ENCODE results near the gene ELAVL1. TPM values are rescaled to one million over a fixed set of nuclear protein-coding genes. Genes with fewer than 3 reads are reported as not detected.

ELAVL1 gene
- polyA plus RNA-seq, 1 of the 3 experiments (the other 2 are of a cell fraction): 49.6 TPM

DNA sequence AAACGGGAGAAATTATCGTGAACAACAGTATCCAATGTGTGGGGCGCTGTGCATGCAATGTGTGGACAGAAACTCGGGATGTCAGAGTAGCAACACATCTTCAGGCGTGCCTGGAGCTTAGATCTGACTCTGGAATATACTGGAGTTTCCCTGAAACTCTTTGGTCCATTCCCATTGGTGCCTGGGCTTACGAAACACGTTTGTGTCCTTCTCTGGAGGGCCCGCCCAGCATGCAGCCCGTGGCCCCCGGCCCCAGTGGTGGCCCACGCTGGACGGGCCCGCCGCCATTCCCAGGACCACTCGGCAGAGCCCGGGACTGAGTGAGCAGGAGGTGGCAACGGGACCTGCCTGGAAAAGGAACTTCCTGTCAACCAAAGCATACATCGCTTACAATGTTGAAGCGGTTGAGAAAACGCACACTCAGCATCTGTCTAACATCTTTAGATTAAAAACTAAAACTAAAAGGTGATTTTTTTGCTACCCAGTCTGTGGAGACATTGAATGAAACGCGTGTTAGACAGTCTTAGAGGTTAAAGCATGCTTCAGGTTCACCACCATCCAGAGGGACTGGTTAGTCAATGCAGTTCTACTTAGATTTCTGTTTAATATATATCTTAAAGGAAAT is 42.7 kb downstream of the ELAVL1 start:
- CTCF ChIA-PET: interaction anchor here (1.1 kb wide), 1 partner anchor 8 kb away, joined by 5 read pairs; no protein-coding TSS in a partner anchor
- POLR2A ChIA-PET: no interaction called here

More for the DNA sequence above, 42.7 kb downstream of the ELAVL1 start:
- no peak for DNase-seq
- H3K4me2 ChIP-seq: no peak overlapping the region
- H3F3A ChIP-seq (replicated peaks; ENCODE audit: insufficient read depth): peaks cover 5% of the 10 kb centered on the region
- TF ChIP-seq GATA2 (CRISPR knock-in tag; IDR thresholded peaks at IDR 0.05) (no peak), EZH2phosphoT487 (IDR thresholded peaks at IDR 0.05; ENCODE audit: borderline replicate concordance, low read depth) (no peak), FOSL2 (IDR thresholded peaks at IDR 0.05; ENCODE audit: borderline replicate concordance, low read depth) (no peak), NRF1 (IDR thresholded peaks at IDR 0.05; ENCODE audit: low read depth, low read length) (no peak), USF1 (IDR thresholded peaks at IDR 0.05; ENCODE audit: borderline replicate concordance, low read depth) (no peak), MAX (IDR thresholded peaks at IDR 0.05; ENCODE audit: low read depth) (no peak), YY1 (IDR thresholded peaks at IDR 0.05; ENCODE audit: low read depth) (no peak), TAF1 (IDR thresholded peaks at IDR 0.05; ENCODE audit: borderline replicate concordance, low read depth, low read length) (no peak), RCOR1 (IDR thresholded peaks at IDR 0.05; ENCODE audit: low read length) (no peak), NFIC (IDR thresholded peaks at IDR 0.05; ENCODE audit: borderline replicate concordance) (no peak), MEF2A (IDR thresholded peaks at IDR 0.05; ENCODE audit: borderline replicate concordance, low read depth) (no peak), SMC3 (IDR thresholded peaks at IDR 0.05; ENCODE audit: low read depth, low read length) (no peak), GABPA (IDR thresholded peaks at IDR 0.05; ENCODE audit: low read depth) (no peak), FOXJ3 (CRISPR knock-in tag; IDR thresholded peaks at IDR 0.05) (no peak), RAD21 (IDR thresholded peaks at IDR 0.05; ENCODE audit: low read length) (no peak), ZBTB33 (IDR thresholded peaks at IDR 0.05; ENCODE audit: borderline replicate concordance, low read depth) (no peak)
- TF ChIP-seq, protein P1, sequence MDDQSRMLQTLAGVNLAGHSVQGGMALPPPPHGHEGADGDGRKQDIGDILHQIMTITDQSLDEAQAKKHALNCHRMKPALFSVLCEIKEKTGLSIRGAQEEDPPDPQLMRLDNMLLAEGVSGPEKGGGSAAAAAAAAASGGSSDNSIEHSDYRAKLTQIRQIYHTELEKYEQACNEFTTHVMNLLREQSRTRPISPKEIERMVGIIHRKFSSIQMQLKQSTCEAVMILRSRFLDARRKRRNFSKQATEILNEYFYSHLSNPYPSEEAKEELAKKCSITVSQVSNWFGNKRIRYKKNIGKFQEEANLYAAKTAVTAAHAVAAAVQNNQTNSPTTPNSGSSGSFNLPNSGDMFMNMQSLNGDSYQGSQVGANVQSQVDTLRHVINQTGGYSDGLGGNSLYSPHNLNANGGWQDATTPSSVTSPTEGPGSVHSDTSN (IDR thresholded peaks at IDR 0.05): no peak
- TF ChIP-seq, protein P2, sequence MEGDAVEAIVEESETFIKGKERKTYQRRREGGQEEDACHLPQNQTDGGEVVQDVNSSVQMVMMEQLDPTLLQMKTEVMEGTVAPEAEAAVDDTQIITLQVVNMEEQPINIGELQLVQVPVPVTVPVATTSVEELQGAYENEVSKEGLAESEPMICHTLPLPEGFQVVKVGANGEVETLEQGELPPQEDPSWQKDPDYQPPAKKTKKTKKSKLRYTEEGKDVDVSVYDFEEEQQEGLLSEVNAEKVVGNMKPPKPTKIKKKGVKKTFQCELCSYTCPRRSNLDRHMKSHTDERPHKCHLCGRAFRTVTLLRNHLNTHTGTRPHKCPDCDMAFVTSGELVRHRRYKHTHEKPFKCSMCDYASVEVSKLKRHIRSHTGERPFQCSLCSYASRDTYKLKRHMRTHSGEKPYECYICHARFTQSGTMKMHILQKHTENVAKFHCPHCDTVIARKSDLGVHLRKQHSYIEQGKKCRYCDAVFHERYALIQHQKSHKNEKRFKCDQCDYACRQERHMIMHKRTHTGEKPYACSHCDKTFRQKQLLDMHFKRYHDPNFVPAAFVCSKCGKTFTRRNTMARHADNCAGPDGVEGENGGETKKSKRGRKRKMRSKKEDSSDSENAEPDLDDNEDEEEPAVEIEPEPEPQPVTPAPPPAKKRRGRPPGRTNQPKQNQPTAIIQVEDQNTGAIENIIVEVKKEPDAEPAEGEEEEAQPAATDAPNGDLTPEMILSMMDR (IDR thresholded peaks at IDR 0.05): no peak
- TF ChIP-seq, protein P3, sequence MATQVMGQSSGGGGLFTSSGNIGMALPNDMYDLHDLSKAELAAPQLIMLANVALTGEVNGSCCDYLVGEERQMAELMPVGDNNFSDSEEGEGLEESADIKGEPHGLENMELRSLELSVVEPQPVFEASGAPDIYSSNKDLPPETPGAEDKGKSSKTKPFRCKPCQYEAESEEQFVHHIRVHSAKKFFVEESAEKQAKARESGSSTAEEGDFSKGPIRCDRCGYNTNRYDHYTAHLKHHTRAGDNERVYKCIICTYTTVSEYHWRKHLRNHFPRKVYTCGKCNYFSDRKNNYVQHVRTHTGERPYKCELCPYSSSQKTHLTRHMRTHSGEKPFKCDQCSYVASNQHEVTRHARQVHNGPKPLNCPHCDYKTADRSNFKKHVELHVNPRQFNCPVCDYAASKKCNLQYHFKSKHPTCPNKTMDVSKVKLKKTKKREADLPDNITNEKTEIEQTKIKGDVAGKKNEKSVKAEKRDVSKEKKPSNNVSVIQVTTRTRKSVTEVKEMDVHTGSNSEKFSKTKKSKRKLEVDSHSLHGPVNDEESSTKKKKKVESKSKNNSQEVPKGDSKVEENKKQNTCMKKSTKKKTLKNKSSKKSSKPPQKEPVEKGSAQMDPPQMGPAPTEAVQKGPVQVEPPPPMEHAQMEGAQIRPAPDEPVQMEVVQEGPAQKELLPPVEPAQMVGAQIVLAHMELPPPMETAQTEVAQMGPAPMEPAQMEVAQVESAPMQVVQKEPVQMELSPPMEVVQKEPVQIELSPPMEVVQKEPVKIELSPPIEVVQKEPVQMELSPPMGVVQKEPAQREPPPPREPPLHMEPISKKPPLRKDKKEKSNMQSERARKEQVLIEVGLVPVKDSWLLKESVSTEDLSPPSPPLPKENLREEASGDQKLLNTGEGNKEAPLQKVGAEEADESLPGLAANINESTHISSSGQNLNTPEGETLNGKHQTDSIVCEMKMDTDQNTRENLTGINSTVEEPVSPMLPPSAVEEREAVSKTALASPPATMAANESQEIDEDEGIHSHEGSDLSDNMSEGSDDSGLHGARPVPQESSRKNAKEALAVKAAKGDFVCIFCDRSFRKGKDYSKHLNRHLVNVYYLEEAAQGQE (IDR thresholded peaks at IDR 0.05; ENCODE audit: low read depth, low read length): no peak
- TF ChIP-seq, protein P4, sequence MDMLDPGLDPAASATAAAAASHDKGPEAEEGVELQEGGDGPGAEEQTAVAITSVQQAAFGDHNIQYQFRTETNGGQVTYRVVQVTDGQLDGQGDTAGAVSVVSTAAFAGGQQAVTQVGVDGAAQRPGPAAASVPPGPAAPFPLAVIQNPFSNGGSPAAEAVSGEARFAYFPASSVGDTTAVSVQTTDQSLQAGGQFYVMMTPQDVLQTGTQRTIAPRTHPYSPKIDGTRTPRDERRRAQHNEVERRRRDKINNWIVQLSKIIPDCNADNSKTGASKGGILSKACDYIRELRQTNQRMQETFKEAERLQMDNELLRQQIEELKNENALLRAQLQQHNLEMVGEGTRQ (IDR thresholded peaks at IDR 0.05; ENCODE audit: borderline replicate concordance, low read depth, low read length): no peak
- H3K36me3 ChIP-seq (replicated peaks in 1 of 2; ENCODE audit: control insufficient read depth in 1 of 2, insufficient read depth in 2 of 2, low read length in 1 of 2): peaks cover 34 to 79% of the 10 kb centered on the region in 2 experiments
- no peaks in the 10 kb centered on the region for H3K79me2 ChIP-seq (ENCODE audit: insufficient read depth)
- H3K9ac ChIP-seq: no peak overlapping the region
- H3K27me3 ChIP-seq (ENCODE audit: insufficient read depth): no peaks in the 10 kb centered on the region
- no peak overlapping the region for H3K4me3 ChIP-seq (ENCODE audit: low read depth in 2 of 2, low read length in 1 of 2)
- 92% methylated on average over 18 of the region's 22 CpGs for WGBS (ENCODE audit: low lambda C conversion rate)
- H3K27ac ChIP-seq (ENCODE audit: low read depth in 2 of 2, low read length in 1 of 2): no peak overlapping the region
- H3K9me2 ChIP-seq: no peaks in the 10 kb centered on the region
- no peaks in the 10 kb centered on the region for H3K9me3 ChIP-seq
- H4K20me1 ChIP-seq (ENCODE audit: insufficient read depth): no peaks in the 10 kb centered on the region
- no peaks in the 10 kb centered on the region for H3K4me1 ChIP-seq (ENCODE audit: control insufficient read depth in 1 of 2, insufficient read depth in 2 of 2, low read depth in 1 of 2, low read length in 1 of 2)
- no peak overlapping the region for H2AFZ ChIP-seq (ENCODE audit: low read depth)

Data from SK-N-SH (cell line).